TTC549 (cell line): ENCODE measurements around the gene DNAJB12.
"Not testable (repeated sequence)": the region's sequence is repeated elsewhere in the genome, so short reads cannot be mapped to it uniquely, and the experiment has no call there.

Experiments
- FAIRE-seq: peaks from 2 replicates; lab custom pipeline; 2012; peaks lifted over from hg19 to GRCh38; lab: Jason Lieb, UNC

Gene DNAJB12

GRCh38 chr10:72330069-72330426 lies 24.7 kb downstream of the DNAJB12 start:
- FAIRE-seq = no peak

DNA sequence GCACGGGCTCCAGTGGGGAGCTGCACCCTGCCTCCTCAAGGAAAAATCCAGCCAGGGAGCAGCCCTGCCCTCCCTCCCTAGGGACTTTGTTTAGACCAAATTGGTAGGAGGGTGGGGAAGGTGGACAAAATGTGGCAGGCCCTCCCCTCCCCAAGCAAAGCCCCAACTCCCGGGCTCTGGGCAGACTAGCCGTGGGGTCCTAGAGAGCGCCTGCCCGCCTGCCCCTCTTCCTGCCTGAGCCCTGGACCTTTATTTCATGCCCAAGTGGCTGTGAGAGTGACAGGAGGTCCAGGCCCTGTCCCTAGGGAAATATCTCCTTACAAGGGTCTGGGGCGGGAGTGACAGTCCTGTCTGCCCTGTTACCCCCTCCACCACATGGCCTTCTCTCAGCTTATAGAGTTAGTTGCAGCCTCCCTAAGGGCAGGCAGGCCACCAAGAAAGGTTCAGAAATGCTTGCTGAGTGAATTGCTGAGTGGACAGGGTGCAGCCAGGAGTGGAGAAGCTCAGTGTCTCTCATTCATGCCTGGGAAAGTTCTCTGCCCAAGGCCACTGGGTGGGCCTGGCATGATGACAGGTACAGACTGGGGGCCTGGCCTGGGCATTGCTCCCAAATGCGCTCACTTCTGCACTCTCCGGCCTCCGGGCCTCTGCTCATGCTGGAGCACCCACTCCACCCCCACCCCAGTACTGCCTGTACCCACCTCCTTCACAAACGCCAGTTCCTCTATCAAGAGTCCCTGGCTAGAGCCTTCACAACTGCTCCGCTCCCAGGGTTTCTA lies 25.2 kb downstream of the DNAJB12 start:
- FAIRE-seq = no peak

DNA sequence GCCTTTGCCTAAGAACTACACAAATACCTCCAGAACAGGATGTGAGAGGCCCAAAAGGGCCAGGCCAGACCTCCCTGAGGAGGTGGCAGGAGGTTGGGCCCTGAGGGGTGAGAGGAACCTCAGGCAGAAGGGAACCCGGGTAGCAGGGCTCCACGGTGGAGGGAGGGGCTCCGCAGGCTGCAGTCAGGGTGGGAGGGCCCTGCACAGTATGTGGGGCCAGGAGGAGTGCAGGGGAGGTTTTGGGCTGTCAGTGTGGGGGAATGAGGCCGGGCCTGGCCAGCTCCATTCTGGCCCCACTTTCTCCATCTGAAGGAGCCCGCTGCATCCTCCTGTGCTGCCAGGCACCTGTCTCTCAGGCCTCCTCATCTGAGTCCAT lies 25.9 kb downstream of the DNAJB12 start:
- no peak for FAIRE-seq

DNA sequence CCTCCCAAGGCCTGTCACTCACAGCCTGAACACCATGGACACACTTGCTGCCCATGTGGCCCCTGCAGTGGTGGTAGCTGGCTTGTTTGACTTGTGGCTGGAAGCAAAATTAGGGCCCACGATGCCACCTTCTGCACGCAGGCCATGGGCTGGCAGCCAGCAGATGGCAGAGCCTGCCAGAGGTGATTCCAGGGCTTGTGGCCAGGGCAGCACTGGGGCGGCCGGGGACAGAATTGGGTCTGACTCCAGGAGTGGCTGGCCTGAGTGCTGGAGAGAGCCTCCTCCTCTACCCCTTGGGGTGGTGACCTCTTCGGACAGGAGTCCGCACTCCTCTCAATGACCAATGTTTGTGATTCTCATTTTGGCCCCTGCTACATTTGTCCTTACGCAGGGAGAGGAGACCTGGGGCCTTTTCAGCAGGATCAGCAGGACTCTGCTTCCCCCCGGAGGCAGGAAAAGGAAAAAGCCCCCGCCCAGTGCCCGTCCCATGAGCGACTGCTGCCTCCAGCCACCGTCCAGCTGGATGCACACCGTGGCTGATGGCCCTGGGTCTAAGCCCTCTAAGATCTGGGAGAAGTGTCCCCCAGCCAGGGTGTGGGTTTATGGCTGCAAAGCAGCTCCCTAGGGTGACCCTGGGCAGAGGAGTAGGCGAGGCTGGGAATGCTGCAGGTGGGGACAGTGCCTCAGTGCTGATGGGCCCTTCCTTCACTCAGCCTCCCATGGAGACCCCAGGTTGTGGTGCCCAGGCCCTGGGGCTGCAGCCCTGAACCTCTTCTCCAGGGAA lies 26.5 kb downstream of the DNAJB12 start:
- no peak for FAIRE-seq

DNA sequence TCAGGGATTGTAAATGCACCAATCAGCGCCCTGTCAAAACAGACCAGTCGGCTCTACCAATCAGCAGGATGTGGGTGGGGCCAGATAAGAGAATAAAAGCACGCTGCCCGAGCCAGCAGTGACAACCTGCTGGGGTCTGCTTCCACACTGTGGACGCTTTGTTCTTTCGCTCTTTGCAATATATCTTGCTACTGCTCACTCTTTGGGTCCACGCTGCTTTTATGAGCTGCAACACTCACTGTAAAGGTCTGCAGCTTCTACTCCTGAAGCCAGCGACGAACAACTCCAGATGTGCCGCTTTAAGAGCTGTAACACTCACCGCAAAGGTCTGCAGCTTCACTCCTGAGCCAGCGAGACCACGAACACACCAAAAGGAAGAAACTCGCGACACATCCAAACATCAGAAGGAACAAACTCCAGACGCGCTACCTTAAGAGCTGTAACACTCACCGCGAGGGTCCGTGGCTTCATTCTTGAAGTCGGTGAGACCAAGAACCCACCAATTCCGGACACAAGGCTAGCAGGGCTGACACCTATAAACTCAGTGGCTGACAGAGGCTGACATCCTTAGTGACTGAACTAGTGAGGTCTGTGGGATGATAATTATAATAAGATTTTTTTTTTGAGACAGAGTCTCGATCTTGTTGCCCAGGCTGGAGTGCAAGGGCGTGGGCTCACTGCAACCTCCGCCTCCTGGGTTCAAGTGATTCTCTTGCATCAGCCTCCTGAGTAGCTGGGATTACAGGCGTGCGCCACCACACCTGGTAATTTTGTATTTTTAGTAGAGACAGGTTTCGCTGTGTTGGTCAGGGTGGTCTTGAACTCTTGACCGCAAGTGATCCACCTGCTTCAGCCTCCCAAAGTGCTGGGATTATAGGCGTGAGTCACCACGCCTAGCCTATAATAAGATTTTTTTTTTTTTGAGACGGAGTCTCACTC lies 27.8 kb downstream of the DNAJB12 start:
- FAIRE-seq = not testable (repeated sequence)

DNA sequence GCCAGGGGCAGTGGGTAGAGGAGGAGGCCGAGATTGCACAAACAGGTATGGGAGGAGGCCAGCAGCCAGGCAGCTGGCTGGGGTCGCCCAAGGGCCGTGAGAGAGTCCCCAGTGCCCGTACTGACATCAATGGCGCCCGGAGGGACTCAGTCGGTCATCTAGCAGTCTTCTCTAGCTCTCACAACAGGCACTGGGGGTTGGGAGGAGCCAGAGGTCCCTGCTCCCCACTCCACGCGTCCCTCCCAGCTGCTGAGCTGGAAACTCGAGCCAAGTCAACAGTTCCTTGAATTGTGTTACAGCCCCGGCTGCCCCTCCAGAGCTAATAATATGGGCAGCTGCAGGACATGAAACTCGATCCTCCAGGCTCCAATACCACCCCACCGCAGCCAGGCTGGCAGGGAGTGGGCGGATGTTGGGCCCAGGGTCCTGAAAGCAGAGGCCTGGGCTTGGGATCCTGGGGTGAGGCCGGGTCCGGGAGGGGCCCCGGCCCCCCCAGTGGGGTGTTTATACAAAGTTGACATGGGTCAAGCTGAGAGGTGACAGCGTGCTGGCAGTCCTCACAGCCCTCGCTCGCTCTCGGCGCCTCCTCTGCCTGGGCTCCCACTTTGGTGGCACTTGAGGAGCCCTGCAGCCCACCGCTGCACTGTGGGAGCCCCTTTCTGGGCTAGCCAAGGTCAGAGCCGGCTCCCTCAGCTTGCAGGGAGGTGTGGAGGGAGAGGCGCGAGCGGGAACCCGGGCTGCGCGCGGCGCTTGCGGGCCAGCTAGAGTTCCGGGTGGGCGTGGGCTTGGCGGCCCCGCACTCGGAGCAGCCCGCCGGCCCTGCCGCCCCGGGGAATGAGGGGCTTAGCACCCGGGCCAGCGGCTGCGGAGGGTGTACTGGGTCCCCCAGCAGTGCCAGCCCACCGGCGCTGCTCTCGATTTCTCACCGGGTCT lies 29.2 kb downstream of the DNAJB12 start:
- not testable (repeated sequence) for FAIRE-seq

DNA sequence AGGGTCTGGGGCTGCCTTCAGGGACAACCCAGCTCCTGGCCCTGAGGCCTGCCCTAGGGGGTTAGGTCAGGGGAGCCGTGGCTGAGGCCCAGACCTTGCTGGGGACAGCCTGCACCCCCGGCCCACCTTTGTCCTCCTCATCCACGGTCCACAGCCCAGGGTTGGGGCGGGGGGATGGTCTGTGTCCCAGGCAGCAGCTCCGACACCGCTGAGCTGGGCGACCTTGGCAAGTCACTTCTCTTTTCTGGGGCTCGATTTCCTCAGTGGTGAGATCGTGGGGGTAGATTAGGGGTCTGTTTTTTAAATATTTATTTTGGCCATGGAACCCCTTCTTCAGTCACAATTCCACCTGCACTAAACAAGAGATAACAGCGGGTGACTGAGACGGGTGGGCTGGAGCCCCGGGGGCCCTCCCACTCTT lies 30.9 kb downstream of the DNAJB12 start:
- no peak for FAIRE-seq

DNA sequence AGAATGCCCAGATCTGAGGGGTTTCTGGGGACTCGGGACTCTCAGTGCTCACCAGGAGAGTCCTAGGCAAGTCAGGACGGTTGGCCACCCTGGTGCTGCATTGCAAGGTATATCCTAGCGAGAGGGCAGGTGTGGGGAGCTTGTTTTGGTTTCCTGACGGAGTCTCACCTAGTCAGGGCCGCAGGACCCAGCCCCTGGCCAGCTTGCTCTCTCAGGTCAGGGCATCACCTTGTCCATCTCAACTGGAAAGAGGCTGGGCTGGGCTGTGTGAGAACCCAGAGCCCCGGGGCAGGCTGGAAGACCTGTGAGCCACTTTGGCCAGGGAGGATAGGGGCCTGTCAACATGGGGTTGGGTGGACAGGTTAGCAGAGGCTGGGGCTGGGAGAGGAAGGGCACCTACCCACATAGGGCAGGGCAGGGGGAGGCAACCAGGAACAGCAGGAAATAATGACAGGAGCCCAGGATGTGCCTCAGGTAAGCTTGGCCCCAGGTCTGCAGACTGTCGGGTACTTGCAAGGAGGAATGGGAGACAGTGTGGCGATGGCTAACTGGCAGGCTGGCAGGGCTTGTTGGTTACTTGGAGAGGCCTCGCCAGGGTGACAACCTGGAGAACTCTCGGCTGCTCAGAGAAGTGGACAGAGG lies 31.5 kb downstream of the DNAJB12 start:
- no peak for FAIRE-seq

DNA sequence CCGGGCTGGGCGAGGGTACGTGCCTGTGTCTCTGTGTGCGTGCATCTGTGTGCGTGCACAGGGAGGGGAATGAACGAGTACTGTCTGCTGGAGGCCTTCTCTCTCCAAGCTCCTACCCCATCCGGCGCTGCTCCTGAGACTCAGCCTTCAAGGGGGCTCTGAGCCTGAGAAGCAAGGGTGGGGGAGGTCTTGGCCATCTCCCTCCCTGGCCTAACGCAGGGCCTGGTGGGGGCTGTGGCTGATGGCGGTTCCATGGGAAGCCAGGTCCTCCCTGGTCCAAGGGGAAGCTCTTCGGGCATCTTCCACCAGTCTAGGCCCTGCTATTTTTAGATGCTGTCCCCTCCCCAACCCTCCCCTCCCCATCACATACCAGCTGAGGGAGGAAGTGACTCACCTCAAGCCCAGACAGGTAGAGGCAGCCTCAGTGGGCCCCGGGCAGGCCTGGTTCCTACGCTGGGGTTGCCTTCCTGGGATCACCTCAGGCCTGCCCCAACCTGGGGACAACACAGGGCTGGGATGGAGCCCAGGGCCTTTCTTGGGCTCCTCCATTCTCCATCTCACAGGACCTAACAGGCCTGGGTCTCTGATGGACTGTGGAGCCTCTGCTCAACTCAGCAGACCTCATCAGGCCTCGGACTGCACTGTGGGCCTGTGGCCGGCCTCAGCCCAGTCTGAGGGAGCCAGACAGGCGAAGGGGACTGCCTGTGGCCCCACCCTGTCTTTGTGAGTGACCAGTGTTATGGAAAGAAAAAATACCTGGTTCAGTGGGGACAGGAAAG lies 32.2 kb downstream of the DNAJB12 start:
- FAIRE-seq = no peak

- no peak for FAIRE-seq
Observed at GRCh38 chr10:72322030-72322279, 32.8 kb downstream of the DNAJB12 start.

DNA sequence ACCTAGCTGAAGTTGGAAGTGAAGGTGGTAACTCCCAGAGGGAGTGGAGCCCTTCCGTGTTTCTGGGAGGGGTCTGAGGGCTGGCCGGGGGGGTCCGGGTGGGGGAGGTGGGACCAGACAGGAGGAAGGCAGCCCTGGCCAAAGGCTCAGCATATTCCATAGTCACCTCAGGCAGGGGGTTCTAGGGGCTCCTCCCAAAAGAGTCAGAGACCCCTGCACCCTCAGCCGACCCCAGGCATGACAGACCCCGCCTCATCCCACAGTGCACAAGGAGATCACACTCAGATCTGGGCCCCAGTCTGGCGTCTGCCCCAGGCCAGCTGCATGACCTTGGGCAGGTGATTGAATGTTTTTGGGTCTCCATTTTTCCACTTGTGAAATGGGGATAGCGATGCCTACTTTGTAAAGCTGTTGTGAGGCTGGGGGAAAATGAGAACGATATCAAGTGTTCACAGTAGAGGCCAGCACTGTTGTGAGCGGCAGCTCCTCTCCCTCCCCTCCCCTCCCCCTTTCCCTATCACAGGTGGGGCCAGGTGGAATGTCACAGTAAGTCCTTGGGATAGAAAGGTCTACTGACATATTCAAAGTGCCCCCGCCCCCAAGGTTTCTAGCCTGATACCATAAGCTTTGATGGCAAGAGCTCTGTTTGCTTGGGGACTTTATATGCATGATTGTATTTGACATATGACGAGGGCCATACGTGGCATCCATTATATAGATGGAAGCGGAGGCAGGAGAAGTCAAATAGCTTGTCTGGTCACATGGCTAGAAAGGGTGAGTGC lies 33.3 kb downstream of the DNAJB12 start:
- FAIRE-seq = no peak

DNA sequence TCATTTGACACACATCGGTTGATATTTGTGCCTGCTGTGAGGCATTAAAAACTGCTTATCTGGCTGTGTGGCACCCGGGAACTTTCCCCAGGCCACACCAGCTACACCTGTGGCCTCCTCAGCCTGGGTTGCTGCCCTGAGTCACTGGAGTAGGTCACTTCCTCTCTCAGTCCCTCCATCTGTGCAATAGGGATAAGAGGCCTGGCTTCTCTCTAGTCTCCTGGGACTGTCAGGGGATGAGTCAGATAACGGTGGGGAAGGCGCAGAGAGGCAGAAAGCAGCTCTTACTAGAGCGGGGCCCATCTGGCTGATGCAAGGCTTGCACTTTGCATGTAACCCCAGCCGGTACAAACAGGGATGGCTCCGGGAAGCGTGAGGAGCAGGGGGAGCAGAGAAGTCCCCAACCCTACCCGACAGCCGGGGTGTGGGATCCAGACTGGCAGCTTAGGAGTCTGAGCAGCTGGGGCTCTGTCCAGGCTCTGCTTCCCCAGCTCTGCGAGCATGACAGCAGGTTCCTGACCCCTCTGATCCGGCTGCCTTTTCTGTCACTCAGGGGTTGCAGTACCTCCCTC lies 34.0 kb downstream of the DNAJB12 start:
- no peak for FAIRE-seq

DNA sequence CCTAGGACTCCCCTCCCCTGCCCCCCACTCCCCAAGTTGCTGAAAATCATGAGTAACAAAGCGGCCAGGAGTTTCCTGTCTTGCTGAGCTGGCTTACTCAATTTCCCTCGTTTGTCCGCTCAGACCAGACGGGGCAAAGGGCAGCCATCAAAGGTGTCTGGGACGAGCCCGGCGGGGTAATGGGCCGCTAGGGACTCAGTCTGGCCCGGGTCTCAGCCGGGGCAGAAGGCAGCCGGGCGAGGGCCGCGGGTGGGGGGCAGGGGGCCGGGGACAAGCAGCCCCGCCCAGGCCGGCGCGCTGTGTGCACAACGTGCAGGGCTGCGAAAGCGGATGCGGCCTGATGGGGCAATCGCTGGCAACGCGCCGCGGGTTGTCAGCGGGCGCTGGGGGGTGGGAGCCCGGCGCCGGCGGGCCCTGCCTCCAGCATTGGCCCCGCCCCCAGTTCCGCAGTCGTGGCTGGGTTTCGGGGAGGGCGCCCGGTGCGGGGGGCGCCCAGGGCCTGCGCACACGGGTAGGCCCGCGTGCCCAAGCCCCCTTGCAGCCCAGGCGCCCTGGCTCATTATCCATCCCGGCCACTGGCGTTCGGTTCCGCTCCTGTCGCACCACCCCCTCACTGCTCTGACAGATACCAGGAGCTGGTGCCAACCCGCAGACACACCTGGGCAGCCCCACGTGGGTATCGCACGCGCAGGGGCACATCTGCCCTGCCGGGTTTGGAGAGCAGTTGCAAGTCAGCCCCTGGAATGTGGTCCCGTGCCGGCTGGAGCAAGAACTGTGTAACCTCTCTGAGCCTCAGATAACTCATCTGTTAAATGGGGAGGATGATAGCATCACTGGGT lies 35.1 kb downstream of the DNAJB12 start:
- no peak for FAIRE-seq

DNA sequence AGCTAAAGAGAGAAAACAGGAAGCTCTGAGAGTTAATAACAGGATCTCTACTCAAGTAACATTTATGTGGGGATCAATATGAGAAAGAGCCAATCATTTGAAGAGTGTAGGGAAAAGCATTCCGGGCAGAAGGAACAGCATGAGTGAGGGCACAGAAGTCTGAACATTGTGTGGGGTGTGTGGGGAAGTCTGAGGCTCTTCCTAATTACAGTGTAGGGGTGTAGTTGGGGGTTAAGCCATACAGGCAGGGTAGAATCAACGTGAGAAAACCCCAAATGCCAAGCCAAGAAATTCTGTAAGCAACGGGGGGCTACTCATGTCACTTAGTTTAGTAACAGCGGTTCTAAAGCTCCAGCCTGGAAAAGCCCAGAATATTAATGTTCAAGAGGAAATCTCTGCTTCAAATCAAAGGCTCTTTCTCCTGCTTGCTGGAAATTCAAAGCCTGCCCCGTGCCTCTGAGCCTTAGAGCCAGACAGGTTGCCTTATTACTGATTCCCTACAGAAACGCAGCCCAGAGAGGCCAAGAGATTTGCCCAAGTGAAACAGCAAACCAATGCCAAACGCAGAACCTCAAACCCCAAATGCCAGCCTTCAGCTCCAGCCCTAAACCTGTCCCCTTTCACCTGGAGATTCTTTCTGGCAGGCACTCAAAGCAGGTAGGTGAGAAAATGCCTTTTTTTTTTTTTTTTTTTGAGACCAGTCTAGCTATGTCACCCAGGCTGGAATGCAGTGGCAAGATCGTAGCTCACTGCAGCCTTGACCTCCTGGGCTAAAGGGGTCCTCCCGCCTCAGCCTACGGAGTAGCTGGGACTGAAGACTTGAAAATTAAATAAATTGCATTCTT lies 36.1 kb downstream of the DNAJB12 start:
- no peak for FAIRE-seq

GRCh38 chr10:72316748-72317435 lies 37.8 kb downstream of the DNAJB12 start:
- no peak for FAIRE-seq

GRCh38 chr10:72316386-72316700 lies 38.4 kb downstream of the DNAJB12 start:
- no peak for FAIRE-seq
